Endodermal cell (in vitro differentiated cells): ENCODE measurements around the gene STX8. TPM values are rescaled to one million over a fixed set of nuclear protein-coding genes. Genes with fewer than 3 reads are reported as not detected.

Source experiments
- DNase-seq: peaks from one replicate; pipeline ENCODE4 v3.0.0-alpha.2; 2017
- H3K27ac ChIP-seq: 2 replicates; pipeline ENCODE4 v1.5.1; 2013; ENCODE audit warnings: mild to moderate bottlenecking, low read depth, low read length, moderate library complexity
- H3K27me3 ChIP-seq: 2 replicates; pipeline ENCODE4 v1.6.1; 2013; ENCODE audit warnings: mild to moderate bottlenecking, low read length, moderate library complexity; ENCODE audit not compliant: insufficient read depth, control insufficient read depth, poor library complexity, severe bottlenecking
- H3K36me3 ChIP-seq: 2 replicates; pipeline ENCODE4 v1.7.0; 2013; ENCODE audit warnings: mild to moderate bottlenecking, low read length, moderate library complexity; ENCODE audit not compliant: control insufficient read depth, insufficient read depth
- H3K4me1 ChIP-seq: one replicate; pipeline ENCODE4 v1.7.0; 2013; ENCODE audit warnings: low read length; ENCODE audit not compliant: control insufficient read depth, insufficient read depth
- H3K4me3 ChIP-seq: 2 replicates; pipeline ENCODE4 v1.5.1; 2013; ENCODE audit warnings: mild to moderate bottlenecking, low read length, moderate library complexity
- H3K9ac ChIP-seq: 2 replicates; pipeline ENCODE4 v1.6.1; 2013; ENCODE audit warnings: mild to moderate bottlenecking, low read length, moderate library complexity; ENCODE audit not compliant: poor library complexity, severe bottlenecking; ENCODE audit errors: extremely low read depth
- H3K9me3 ChIP-seq: 2 replicates; pipeline ENCODE4 v1.6.1; 2013; ENCODE audit warnings: mild to moderate bottlenecking, low read length, moderate library complexity; ENCODE audit not compliant: control insufficient read depth
- H3K27ac Mint-ChIP-seq: 2 replicates; pipeline ENCODE4 v1.8.0; 2020; ENCODE audit warnings: mixed read lengths
- H3K27me3 Mint-ChIP-seq: 2 replicates; pipeline ENCODE4 v1.8.0; 2021; ENCODE audit warnings: mild to moderate bottlenecking, mixed read lengths; ENCODE audit not compliant: insufficient read depth
- H3K36me3 Mint-ChIP-seq: 2 replicates; pipeline ENCODE4 v1.8.0; 2020; ENCODE audit warnings: low read depth, mixed read lengths
- H3K4me1 Mint-ChIP-seq: 2 replicates; pipeline ENCODE4 v1.8.0; 2020; ENCODE audit warnings: mixed read lengths
- H3K4me3 Mint-ChIP-seq: 2 replicates; pipeline ENCODE4 v1.8.0; 2020; ENCODE audit warnings: mild to moderate bottlenecking, moderate library complexity, mixed read lengths
- H3K9me3 Mint-ChIP-seq: 2 replicates; pipeline ENCODE4 v1.8.0; 2020; ENCODE audit warnings: mild to moderate bottlenecking, mixed read lengths
- CTCF ChIP-seq: fragments of 200-600 bp; sonication (generic); conservative IDR thresholded peaks from 2 replicates; pipeline ENCODE4 v1.5.0; 2021; ENCODE audit warnings: antibody characterized with exemption, mild to moderate bottlenecking
- WGBS, 2 experiments: methylation state at CpG; one replicate each; pipeline versions ENCODE4 v1.1.5 to v1.1.7; 2013; ENCODE audit warnings: missing lambda C conversion rate in 2 of 2, mixed read lengths in 1 of 2; ENCODE audit not compliant: insufficient coverage in 1 of 2, insufficient read length in 1 of 2; 5-methylcytosine and 5-hydroxymethylcytosine counted together
- total RNA-seq, 2 donors: library from RNA; stranded (reverse); fragmentation: NEBNext Ultra II Directional in 1 of 2; extraction: Animal tissue kit (Norgen Biotek cat#: 25700) in 1 of 2; gene quantifications; 2 replicates in 1 of 2; 3 replicates in 1 of 2; pipeline ENCODE4 v1.2.1, GENCODE V29; 2021

Gene STX8
- total RNA-seq, 2 donors from 2014 or later = 82.5 to 98.2 TPM

DNA sequence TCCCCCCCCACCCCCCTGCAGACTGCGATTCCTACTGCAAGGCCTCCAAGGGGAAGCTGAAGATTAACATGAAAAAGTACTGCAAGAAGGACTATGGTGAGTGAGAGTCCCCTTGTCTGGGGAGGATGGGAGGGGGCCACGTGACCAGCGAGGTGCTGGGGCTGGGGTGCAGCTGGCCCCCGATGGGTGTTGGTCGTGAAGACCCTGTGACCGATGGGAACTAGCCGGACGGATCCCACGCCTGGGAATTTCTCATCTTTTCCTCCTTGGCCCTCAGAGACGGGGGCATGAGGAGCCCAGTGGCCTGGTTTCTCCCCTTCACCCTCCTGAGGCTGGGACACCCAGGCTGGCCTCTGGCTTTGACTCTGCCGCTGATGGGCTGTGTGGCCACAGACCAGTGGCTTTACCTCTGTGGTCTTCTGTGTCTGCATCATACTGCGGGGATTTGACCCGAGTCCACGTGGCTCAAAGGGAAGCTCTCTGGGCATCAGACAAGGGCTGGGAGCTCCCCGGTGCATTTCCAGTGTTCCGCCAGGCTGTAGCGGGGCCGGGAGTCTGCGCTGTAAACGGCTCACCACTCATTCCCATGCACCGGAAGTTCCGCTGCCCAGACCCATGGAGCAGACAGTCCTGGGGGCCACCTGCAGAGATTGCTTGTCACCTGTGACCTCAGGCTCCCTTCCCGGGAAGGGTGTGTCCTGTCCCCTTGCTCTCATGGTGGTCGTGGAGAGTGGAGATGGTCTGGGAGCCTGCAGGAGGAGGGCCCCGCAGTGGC is 354.3 kb downstream of the STX8 start:
- no peak for DNase-seq
- Mint-ChIP-seq H3K27me3 (no peaks in the 10 kb centered on the region), H3K27ac (no peak overlapping the region), H3K4me3 (no peak overlapping the region), H3K9me3 (peaks cover 6% of the 10 kb centered on the region), H3K4me1 (peaks cover 26% of the 10 kb centered on the region), H3K36me3 (peaks cover 14% of the 10 kb centered on the region)
- H3K27me3 ChIP-seq = no peaks in the 10 kb centered on the region
- H3K4me1 ChIP-seq = peaks cover 11% of the 10 kb centered on the region
- no peak for TF ChIP-seq CTCF
- peak overlapping the region; percentile 51 for H3K27ac ChIP-seq
- no peak overlapping the region for H3K4me3 ChIP-seq
- H3K9me3 ChIP-seq = peaks cover 2% of the 10 kb centered on the region
- no peak overlapping the region for H3K9ac ChIP-seq
- WGBS, 2 experiments = 82 to 90% methylated on average over 22 to 25 of the region's 25 CpGs
- peaks cover 32% of the 10 kb centered on the region for H3K36me3 ChIP-seq

DNA sequence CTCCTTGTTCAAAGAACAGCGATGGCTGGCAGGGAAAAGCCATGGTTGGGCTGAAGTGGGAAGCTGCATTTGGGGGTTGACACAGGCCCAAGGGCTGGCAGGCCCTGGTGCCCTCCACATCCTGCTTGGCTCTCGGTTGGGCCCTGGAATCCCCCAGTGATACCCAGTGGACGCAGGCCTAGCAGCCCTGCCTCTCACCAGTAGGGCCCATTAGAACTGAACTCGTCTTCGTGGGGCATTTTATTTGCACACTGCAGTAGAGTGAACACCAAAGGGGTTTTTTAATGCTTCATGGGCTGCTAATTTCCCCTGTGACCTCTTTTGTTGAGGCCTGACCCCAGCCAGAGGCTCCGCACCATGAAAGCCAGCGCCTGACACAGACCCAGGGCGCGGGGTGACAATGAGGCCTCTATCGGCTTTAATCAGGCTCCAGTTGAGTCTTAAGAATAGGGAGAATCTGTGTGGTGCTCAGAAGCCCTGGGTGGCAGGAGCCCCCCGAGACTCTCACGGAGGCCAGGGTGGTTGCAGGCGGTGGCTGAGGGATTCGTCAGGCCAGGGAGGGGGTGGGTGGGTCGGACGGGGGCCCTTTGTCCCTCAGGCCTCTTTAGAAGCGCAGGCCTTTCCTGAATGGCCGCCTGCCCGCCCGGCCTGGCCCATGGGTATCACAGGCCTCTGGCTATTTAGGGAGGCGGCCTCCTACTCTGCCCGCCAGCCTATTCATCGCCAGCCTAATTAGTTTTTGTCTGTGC is 355.0 kb downstream of the STX8 start:
- no peaks in the 10 kb centered on the region for H3K27me3 Mint-ChIP-seq
- peaks cover 8% of the 10 kb centered on the region for H3K4me1 ChIP-seq
- H3K4me3 ChIP-seq = no peak overlapping the region
- peaks cover 39% of the 10 kb centered on the region for H3K36me3 ChIP-seq
- no peaks in the 10 kb centered on the region for H3K27me3 ChIP-seq
- peaks cover 21% of the 10 kb centered on the region for H3K36me3 Mint-ChIP-seq
- peaks cover 9% of the 10 kb centered on the region for H3K9me3 ChIP-seq
- no peak for DNase-seq
- H3K4me3 Mint-ChIP-seq = no peak overlapping the region
- no peak overlapping the region for H3K27ac Mint-ChIP-seq
- H3K9ac ChIP-seq = no peak overlapping the region
- 67 to 76% methylated on average over 8 to 23 of the region's 23 CpGs for WGBS, 2 experiments
- H3K4me1 Mint-ChIP-seq = peaks cover 26% of the 10 kb centered on the region
- H3K27ac ChIP-seq = peak overlapping the region; percentile 70
- H3K9me3 Mint-ChIP-seq = peaks cover 13% of the 10 kb centered on the region
- peak; percentile 22 for TF ChIP-seq CTCF

- peak overlapping the region; percentile 70 for H3K27ac ChIP-seq
- H3K4me3 ChIP-seq = no peak overlapping the region
- Mint-ChIP-seq H3K27me3 (no peaks in the 10 kb centered on the region), H3K4me1 (peaks cover 26% of the 10 kb centered on the region), H3K36me3 (peaks cover 28% of the 10 kb centered on the region), H3K27ac (peak overlapping the region; percentile 29), H3K4me3 (no peak overlapping the region), H3K9me3 (peaks cover 20% of the 10 kb centered on the region)
- WGBS, 2 experiments = 97 to 100% methylated on average over 7 to 13 of the region's 13 CpGs
- peaks cover 46% of the 10 kb centered on the region for H3K36me3 ChIP-seq
- H3K27me3 ChIP-seq = no peaks in the 10 kb centered on the region
- peaks cover 8% of the 10 kb centered on the region for H3K4me1 ChIP-seq
- peak; percentile 62 for DNase-seq
- TF ChIP-seq CTCF = no peak
- H3K9me3 ChIP-seq = peaks cover 17% of the 10 kb centered on the region
- H3K9ac ChIP-seq = no peak overlapping the region
These were observed 355.8 kb downstream of the STX8 start for GRCh38 chr17:9219631-9220397.
